ENCODE data around the gene NAA80.
"Not testable (repeated sequence)": the region's sequence is repeated elsewhere in the genome, so short reads cannot be mapped to it uniquely, and the experiment has no call there.

NAA80 gene

DNA sequence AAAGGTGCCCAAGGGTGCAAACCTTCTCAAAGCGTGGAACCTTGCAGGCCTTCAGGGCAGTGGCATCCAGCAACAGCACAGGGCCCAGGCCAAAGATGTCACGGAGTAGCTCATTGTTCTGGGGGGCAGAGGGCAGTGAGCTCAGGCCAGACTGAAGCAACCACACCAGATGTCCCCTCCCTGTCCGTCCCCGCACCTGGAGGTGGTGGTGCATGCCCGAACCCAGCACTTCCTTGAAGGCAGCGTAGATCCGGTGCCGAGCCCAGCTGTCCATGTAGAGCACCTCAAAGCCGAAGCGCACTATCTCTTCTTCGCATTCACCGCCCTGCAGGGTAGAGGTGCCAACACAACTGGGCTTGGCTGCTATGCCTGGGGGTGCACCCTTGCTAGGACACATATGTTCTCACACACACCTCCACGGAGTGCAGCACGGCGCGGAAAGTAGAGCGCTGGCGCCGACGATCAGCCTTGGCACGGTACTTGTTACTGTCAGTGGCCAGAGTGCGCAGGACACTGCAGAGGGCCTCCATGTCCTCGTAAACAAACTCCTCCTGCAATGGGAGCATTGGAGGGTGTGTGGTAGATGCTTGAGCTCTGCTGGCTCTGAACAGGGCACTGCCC is 10.7 kb downstream of the NAA80 start:
- no peak for DNase-seq

DNA sequence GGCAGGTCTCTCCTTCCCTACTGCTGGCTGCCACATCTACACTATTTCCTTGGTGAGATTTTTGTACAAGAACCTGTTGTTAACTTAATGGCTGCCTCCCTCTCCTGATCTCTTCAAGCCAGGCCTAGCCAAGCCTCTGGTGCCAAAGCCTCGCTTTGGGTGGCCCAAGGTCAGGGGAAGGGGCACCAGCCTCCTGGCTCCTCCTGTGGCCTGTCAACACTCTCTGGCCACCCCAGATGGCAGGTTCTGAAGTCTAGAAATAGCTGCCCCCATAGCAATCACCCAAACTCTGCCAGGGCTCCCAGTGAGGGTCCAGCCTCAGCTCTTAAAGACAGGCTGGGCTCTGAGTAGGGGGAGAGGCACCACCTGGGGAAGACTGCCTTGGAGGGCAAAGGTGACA is 11.9 kb downstream of the NAA80 start:
- no peak for DNase-seq

DNA sequence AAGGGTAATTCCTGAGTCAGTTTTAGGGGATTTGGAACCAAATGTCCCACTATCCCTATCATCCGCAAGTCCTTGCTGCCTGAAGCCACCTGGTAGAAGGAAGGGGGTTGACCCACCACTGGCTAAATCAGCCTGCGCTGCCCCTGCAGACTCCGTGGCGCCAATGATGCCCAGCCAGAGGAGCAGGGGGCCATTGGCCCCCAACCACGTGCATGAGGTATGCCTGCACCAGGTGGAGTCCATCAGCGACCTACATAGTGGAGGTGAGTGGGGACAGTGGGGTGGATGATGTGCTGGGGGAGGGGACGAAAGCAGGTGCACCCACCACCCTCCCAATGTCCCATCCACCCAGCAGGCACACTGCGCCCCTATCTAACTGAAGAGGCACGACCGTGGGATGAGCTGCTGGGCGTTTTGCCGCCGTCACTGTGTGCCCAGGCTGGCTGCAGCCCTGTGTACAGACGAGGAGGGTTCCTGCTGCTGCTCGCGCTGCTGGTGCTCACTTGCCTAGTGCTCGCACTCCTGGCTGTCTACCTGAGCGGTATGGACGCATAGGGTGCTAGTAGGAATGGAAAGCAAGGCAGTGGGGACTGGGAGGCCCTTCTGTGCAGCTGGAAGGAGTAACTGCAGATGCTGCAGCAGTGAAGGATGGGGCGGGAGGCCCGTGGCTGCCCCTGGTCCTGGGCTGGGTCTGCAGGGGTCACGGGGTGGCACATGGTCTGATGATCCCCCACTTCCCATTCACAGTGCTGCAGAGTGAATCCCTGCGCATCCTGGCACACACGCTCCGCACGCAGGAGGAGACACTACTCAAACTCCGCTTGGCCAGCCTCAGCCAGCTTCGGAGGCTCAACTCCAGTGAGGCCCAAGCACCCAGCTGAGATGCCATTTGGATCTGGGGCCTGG is 12.6 kb downstream of the NAA80 start:
- DNase-seq, result no peak

DNA sequence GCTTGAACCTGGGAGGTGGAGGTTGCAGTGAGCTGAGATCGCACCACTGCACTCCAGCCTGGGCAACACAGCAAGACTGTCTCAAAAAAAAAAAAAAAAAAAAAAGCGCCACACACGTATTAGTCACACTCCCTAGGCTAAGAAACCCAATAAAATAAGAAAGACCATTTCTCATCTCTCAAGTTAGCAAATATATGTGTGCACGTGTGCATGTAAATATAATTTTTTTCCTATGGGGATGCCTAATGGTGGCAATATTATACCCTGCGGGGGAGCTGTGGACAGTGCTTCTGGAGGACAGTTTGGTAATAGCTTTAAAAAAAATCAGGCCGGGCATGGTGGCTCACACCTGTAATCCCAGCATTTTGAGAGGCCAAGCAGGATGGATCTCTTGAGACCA is 15.1 kb downstream of the NAA80 start:
- DNase-seq, result not testable (repeated sequence)

DNA sequence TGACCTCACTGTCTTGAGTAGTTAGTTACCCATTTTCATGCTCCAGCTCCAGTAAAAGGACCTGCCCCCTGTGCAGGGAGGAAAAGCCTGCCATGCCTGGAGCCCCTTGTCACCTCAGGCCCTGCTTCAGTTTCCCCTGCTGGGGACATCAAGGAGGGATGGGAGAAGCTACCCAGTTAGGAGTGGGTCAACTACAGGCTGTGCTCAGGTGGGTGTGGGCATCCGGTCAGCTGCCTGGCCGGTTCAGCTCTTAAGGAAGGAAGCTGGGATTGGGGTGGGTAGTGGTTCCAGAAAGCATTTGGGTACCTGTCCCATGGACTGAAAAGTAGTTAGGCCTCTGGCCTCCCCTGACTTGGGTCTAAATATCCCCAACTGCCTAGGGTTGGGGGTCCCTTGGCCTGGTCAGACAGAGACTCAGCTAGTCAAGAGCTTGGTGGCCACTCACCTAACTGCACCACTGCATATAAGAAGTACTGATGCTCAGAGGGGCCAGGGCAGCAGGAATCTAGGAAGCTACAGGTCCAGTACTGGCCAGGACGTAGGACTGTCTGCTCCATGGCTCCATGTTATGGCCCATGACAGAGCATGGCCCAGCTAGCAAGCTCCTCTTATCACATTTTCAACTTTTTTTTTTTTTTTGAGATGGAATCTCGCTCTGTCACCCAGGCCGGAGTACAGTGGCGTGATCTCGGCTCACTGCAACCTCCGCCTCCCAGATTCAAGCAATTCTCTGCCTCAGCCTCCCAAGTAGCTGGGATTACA is 19.8 kb downstream of the NAA80 start:
- no peak for DNase-seq

GRCh38 chr3:50278880-50279224 is 20.4 kb downstream of the NAA80 start, which contains the start of gene LSMEM2:
LSMEM2 (plus strand) TSS chr3:50279087; CDS start chr3:50279114, 27 bp downstream.
- DNase-seq, result no peak

- DNase-seq, result no peak
Observed at GRCh38 chr3:50278123-50278879, 20.9 kb downstream of the NAA80 start.

- no peak for DNase-seq
Observed at GRCh38 chr3:50276762-50277101, 22.5 kb downstream of the NAA80 start.

GRCh38 chr3:50275996-50276761 is 23.0 kb downstream of the NAA80 start:
- no peak for DNase-seq

- no peak for DNase-seq
Observed at GRCh38 chr3:50275141-50275995, 23.8 kb downstream of the NAA80 start.

- peak; percentile 29 for DNase-seq
Observed at GRCh38 chr3:50274371-50275104, 24.7 kb downstream of the NAA80 start.

- no peak for DNase-seq
Observed at GRCh38 chr3:50273689-50274065, 25.5 kb downstream of the NAA80 start.

DNA sequence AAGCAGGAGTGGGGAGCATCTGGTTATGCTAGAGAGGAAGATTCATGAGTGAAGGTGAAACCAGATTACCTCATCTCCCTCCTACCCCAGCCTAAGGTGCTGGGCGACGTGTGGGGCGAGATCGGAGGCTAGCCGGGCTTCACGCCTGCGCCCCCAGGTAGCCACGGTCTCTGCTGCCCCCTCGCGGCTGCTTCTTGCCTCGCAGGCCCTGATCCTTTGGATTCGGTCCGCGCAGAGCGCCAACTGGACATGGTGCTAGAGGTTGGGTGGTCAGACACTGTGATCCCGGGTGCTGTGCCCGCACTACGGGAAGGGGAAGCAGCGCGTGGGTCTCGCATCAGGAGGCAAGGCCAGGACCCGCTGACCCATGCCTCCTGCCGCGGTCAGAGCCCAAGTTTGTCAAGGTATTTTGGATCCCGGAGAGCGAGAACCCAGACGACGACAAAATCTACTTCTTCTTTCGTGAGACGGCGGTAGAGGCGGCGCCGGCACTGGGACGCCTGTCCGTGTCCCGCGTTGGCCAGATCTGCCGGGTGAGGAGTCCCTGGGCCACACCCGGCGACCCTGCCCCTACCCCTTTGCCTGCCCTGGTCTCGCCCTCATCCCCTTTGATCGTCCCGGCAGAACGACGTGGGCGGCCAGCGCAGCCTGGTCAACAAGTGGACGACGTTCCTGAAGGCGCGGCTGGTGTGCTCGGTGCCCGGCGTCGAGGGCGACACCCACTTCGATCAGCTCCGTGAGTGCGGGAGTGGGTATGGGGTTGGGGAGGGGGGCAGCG is 26.1 kb downstream of the NAA80 start:
- DNase-seq, result peak; percentile 36

DNA sequence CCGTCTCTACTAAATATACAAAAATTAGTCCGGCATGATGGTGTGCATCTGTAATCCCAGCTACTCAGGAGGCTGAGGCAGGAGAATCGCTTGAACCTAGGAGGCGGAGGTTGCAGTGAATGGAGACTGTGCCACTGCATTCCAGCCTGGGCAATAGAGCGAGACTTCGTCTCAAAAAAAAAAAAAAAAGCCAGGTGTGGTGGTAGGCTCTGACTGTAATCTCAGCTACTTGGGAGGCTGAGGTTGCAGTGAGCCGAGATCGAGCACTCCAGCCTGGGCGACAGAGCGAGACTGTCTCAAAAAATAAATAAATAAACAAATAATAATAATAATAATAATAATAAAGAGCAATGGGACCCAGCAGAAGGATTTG is 26.7 kb downstream of the NAA80 start:
- not testable (repeated sequence) for DNase-seq

DNA sequence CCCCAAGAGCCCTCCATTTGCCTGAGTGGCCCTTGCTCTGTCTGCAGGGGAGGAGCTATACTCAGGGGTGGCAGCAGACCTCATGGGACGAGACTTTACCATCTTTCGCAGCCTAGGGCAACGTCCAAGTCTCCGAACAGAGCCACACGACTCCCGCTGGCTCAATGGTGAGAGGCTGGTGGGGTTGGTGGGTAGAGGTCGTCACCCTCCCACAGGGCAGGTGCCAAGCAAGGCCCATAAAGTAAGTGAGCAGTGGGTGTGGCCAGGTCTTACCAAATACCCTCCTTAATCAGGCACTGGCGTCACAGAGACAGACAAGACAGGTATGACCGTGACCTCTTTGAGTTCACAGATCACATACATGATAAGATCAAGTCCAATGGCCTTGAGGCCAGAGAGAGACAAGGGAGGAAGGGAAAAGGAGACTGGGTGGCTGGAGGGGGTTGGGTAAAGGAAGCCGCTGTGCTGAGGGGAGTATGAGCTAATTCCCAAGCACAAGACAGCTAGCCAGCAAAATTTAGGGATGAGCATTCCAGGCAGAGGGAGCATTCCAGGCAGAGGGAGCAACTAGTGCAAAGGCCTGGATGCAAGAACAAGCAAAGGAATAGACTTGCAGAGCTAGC is 27.8 kb downstream of the NAA80 start:
- DNase-seq, result no peak

- DNase-seq, result no peak
Observed at GRCh38 chr3:50270422-50271224, 28.6 kb downstream of the NAA80 start.

- no peak for DNase-seq
Observed at GRCh38 chr3:50269977-50270413, 29.2 kb downstream of the NAA80 start.

GRCh38 chr3:50269460-50269859 is 29.7 kb downstream of the NAA80 start:
- DNase-seq, result no peak

Measured in NCI-H526 treated with DMSO at 0.1 percent for 48 hours (cell line).